Kidney capillary endothelial cell (primary cell): ENCODE measurements around the gene ZFP62.

Source experiments
- DNase-seq: peaks from one replicate; pipeline ENCODE4 v3.0.0-alpha.2; 2018; ENCODE audit warnings: low spot score

ZFP62 gene

DNA sequence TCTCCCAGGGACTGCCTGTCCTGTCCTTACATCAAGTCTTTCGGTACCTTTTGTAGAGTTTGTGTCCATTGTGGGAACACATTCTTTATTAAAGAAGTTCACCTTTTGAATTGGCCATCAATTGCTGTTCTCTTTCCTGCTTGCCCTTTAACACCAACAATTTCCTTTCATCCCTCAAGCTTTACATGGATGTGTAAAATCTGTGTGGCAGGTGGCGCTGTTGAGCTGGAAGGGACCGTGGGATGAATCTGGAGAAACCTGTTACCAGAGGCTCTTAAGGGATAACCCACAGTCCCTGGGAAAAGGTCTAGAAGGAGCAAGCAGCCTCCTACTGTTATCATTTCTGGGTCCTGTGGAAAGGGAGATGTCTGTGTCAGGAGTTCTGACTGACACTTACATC, 7.9 kb upstream of the ZFP62 start:
- peak; percentile 78 for DNase-seq

DNA sequence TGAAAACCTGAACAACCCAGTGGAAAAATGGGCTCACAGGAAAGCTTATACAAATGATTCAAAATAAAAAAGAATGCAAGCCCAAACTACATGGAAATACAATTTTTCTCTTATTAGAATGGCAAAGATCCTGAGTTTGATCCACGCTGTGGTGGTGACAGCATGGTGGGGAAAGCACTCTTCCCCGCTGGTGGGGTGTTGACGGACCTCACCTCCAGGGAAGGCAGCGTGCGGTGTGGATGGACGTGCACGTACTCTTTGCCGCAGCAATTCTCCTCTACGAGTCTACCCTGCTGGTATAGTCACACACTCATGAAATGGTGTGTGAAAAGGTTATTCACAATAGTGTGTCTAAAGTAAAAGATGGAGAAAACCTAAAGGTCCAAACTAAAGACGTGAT, 5.9 kb upstream of the ZFP62 start:
- DNase-seq = no peak

DNA sequence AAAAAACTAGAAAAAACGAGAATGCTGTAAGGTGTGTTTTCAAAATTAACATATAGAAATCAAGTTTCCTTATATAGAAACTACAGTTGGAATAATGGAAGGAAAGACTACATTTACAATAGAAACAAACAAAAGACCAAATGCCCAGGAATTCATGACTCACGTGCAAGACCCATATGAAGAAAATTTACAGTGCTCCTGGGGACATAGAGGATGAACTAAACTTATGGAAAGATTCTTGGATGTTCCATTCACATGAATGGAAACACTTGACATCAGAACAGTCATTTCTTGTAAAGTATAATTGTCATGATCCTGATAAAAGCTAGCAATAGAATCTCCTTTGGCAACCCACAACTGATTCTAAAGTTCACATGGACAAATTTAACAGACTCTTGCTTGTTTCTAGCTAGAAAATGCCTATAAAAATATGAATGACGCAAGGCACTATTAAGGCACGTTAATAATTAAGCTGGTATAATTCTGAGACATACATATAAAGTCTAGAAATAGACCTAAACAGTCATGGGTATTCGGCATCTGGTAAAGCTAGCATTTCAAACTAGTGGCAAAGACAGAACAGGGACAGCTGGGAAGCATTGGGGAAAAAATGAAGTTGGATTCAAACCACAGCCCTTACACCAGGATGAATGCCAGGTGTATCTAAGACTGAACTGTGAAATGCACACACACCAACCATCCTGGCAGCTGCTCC, 5.1 kb upstream of the ZFP62 start:
- no peak for DNase-seq

DNA sequence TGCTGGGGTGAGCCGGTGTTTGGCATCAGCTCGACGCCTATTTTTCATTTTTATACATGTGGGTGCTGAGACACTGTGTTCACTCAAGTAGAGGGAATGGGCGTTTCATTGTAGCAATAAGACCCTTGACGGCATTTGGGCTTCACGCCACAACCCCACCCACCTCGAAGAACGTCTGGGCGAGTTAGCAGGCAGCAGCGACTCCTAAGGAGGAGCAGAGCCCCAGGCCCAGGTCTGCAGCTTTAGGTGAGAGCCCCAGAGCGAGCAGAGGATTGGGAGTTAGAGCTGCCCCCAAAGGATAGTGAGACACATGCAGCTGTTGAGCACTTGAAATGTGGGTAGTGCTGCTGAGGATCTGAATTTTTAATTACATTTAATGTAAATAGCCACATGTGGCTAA, 1.6 kb upstream of the ZFP62 start:
- DNase-seq = no peak

DNA sequence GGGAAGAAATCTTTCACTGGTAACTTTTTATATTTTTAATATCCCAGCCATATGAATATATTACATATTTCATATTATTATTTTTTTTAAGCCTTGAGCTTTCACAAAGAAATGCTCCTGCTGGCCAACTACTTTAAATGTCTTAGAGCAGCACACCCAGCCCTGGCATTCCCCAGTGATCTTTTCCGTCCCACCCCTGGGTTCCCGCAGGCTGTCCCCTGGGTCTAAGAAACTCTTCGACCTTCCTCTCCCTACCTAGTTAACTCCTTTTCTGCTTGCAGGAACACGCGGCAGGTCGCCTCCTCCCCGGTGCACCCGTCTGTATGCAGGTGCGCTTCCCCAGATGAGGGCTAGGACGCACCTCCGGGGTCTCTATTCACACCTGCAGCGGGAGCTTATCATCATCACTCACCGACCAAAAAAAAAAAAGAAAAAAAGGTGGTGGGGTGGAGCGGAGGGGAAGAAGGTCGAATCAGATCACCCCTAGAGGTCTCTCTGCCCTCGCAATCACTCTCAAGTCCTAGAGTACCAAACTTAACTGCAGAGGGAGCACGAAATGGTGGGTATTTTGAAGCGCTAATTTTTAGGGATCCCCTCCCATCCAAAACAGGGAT, 696 bp downstream of the ZFP62 start:
- no peak for DNase-seq

DNA sequence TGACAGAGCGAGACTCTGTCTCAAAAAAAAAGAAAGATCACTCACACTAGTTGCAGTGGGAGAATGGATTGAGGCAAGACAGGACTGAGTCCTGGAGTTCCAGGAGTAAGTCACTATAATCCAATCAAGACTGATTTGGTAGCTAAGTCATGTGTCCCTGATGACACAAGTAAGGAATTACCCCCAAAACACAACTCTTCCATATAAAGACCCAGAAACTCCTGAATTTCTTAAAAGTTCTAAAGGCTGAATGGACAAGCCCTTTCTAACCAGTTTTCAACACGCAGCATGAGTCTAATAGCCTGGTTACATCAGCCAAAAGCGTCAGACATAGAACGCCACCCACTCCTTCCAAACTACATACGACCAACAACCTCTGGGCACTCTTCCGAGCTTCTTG, 2.5 kb downstream of the ZFP62 start:
- no peak for DNase-seq

DNA sequence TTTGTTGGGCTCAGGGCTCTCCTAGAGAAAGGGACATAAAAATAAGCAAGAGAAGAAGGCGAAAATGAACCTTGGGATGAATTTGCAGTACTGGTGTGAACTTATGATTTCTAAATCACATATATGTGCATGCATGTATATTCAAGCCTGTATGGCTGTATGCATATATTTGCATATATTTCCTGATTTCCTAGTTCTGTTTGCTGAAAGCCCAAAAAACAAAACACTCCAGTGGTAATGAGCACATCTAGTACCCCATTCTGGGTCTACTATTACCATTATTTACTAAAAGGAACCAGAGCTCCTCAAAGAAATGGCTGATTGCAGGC, 7.3 kb downstream of the ZFP62 start:
- no peak for DNase-seq

DNA sequence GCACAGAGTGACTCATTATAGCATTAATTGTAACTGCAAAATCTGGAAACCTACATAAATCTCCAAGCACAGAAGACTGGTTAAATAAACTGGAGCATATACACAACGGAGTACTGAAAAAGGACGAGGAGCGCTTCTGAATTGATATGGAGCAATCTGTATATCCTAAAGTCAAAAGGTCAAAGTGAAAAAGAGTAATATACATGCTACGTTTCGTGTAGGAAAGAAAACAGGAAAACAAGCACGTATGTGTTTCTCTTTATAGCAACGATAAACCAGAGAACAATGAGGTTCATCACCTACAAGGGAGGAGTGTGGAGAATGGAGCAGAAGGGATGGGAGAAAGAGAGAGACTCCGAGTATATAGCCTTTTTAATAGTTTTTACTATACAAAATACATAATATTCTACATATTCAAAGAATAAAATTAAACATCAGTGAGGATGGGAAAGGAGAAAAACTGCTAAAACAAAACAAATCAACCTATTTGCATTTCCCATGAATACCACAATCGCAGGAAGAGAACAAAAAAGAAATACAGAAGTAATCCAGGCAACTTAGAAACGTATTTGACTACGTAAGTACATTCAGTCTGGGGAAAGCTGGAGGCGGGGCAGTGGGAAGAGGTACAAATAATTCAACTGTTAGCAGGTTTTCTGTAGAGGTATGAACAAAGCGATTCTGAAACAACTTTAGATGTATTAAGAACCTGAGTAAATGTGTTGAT, 7.8 kb downstream of the ZFP62 start:
- no peak for DNase-seq

DNA sequence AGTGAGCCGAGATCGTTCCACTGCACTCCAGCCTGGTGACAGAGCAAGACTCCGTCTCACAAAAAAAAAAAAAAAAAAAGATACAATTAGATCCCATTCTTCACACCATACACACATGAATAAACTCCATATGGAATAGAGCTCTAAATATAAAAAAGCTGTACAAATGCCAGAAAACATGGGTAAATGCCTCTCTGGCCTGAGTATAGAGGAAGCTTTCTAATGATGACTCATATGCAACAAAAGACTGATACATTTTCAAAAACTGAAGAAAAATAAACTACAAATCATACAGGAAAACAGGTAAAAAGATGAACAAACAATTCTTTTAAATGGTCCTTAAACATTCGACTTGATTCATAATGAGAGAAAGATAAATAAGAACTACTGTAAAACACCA, 8.6 kb downstream of the ZFP62 start:
- peak; percentile 44 for DNase-seq

DNA sequence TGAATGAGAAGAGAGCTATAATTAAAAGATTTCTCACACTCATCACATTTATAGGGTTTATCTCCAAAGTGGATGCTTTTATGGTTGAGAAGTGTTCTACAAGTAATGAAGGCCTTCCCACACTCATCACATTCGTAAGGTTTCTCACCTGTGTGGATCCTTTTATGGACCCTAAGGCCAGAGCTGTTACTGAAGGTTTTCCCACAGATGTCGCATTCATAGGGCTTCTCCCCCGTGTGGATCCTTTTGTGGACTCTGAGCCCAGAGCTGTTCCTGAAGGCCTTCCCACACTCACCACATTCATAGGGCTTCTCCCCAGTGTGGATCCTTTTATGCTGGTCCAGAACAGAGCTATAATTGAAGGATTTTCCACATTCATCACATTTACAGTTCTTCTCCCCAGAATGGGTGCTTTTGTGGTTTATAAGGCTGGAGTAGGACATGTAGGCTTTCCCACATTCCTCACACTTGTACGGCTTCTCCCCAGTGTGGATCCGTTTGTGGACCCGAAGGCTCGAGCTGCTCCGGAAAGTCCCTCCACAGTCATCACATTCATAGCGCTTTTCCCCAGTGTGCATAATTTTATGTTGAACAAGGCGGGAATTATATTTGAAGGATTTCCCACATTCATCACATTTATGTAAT, 10.5 kb downstream of the ZFP62 start:
- DNase-seq = no peak

DNA sequence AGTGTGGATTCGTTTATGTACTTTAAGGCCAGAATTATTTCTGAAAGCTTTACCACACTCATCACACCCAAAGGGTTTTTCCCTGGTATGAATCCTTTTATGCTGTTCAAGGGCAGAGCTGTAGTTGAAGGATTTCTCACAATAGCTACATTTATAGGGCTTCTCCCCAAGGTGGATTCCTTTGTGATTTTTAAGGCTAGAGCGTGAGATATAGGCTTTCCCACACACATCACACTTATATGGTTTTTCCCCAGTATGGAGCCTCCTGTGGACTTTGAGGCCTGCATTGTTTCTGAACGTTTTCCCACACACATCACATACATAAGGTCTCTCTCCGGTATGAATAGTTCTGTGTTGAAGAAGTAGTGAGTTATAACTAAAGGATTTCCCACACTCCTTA, 11.2 kb downstream of the ZFP62 start:
- DNase-seq = no peak

DNA sequence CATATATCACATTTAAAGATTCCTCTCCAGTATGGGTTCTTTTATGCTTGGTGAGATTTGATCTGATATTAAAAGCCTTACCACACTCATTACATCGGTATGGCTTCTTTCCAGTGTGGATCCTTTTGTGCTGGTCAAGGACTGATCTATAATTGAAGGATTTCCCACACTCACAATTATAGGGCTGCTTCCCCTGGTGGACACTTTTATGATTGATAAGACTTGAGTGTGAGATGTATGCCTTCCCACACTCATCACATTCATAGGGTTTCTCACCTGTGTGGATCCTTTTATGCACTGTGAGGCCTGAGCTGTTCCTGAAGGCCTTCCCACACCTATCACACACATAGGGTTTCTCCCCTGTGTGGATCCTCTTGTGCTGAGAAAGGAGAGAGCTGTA, 12.2 kb downstream of the ZFP62 start:
- DNase-seq = no peak

DNA sequence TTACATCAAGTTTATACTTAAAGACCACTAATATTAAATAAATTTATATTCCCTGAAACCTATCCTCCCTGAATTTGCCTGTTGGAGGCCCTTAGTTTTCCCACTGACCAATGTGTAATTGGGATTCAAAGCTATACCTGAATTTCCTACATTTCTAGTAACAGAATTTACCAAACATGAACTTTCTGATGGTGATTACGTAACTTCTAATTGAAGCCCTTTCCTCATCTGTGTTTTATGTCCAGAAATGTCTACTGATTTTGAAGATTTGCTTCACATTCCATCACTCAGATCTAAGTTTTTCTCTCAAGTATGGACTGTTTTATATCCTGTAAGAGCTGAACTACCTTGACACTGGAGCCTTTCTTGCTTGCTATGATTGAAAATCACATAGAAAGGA, 12.8 kb downstream of the ZFP62 start:
- DNase-seq = no peak

DNA sequence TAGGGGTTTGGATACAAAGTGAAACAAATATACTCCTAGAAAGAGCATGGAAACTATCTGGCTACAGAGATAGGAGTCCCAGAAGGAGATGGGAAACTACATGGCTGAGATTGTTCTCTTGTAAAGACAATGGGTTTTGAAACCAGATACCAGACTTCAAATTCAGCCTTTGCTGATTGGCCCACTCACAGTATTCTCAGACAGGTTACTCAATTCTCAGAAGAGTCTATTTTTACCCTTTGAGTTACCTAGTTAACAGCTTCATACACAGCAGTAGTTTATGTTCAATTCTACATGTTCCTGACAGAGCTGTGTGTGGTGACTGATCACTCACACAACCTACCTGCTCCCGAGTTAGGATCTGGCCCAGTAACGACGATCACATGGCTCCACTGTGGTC, 14.1 kb downstream of the ZFP62 start:
- DNase-seq = no peak

DNA sequence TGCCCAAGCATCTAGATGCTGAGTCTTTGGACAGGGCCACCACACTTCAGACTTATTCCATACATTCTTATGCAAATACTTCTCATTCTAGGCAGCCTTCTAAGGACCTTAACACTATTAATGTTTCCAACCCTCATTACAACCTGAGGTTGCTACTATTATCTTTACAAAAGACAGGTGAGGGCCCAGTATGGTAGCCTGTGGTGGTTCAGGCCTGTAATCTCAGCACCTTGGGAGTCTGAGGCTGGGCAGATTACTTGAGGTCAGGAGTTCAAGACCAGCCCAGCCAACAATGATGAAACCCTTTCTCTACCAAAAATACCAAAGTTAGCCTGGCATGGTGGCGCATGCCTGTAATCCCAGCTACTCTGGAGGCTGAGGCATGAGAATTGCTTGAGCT, 16.2 kb downstream of the ZFP62 start:
- DNase-seq = no peak

DNA sequence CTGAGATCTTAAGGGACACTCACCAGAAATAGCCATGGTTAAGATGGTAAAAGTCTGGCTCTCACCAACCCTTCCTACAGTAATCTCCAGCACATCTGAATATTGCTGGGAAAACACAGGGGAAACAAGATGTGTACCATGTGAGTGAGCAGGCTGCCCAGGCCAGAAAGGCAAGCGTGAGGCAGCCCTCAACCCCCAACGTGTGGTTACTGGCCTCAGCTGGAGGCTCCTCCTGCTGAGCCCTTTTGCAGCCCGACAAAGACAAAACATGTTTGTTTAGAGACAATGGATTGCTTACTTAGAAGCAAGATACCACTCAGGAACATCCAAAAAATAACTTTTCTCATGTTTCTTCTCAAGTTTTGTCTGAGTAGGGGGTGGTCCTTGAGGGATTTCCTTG, 16.6 kb downstream of the ZFP62 start:
- no peak for DNase-seq

DNA sequence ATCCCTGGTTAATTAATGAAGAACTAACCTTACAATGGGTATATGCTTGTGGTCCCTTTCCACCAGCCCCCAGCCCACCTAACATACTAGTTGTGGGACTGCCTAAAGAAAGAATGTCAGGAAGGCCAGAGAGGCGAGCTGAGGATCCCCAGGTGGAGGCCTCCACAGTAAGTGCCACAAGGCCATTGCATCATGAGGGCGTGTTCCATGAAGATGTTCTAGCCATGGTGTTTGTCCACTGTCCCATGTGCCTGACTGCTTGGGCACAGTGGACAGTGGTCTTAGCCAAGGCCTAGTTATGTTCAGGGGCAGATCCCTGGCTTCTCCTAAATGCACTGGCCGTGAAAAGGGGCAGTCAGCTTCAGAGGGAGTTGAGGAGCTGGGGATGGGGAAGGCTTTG, 21.1 kb downstream of the ZFP62 start:
- DNase-seq = no peak

DNA sequence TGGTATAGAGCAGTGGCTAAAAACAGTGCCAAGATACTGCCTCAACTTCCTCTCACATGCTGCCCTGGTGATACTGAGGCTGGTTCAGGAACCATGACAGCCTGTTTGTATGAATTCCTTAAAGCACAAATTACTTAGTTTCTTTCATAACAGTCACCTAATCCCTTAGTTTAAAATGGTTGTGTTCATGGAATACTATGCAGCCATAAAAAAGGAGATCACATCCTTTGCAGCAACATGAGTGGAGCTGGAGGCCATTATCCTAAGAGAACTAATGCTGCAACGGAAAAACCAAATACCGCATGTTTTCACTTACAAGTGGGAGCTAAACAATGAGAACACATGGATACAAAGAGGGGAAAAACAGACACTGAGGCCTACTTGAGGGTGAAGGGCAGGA, 21.8 kb downstream of the ZFP62 start:
- DNase-seq = no peak

DNA sequence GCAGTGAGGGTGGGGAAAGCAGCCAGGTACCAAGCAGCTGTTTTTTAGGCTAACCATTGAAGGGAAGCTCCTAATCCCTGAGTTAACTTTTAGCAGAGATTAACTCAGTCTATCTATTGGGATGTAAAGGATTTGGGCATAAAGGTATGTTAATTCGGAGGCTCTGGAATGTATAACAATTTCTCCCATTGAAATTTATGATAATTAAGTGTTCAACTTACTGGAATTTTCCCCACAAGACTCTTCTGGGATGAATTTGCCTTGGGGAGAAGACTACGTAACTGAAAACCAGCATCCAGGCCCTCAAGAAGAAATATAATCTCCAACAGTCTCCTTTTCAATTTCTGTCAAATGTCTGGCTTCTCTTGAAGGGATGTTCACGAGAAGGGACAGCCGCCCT, 23.6 kb downstream of the ZFP62 start:
- DNase-seq = no peak

DNA sequence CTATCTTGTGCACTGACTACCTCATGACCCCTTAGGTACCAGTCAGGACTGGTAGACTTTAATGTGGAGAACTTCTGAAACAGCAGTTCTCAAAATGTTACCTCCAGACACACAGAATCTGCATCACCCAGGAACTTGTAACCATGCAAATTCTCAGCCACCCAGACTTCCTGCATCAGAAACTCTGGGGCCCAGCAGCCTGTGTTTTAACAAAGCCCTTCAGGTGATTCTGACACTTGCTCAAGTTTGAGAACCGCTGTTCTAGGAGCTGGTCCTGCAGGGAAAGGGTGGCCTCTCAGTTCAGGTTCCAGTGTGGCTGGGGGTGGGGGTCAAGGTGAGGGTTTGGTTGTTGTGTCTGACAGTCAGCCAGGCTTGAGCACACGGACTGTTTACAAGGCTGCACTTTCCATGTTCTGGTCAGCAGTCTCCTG, 28.4 kb downstream of the ZFP62 start:
- no peak for DNase-seq

DNA sequence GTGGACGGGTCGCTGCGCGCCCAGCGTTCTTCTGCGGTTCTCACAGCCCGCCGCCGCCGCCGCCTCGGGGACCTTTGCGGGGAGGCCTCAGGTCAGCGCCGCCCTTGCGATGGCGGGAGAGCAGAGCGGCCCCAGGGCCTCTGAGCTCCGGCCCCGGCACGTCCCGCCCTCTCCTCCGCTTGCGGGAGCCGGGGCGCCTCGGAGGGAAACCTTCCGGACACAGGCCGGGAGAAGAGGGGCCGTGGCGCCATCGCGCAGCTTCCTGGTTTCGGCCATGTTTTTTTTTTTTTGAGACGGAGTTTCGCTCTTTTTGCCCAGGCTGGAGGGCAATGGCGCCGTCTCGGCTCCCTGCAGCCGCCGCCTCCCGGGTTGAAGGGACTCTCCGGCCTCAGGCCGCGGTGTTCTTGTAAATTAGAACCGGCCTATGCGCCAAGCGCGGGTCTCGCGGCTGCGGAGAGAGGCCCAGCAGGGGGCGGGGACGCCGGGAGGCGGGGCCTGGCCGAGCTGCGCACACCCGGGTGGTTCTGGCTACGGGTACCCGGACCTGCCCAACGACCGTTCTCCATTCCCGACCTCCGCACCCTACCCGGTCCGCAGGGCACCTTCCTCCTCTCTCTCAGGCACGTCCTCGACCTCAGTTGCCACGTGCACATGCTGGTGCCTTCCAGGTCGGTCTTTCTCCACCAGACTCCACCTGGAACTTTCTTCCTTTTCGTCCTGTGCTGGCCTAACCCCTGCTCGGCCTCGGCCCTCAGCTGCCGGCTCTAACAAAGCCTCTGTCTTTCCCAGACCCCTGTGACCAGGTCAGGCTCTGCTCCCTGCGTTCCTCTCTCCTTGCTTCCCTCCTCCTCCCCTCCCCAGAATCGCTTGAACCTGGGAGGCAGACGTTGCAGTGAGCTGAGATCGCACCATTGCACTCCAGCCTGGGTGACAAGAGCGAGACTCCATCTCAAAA, 29.7 kb downstream of the ZFP62 start:
- DNase-seq = no peak
